Measurements from ENCODE around the gene E2F3.
"Not testable (repeated sequence)": the region's sequence is repeated elsewhere in the genome, so short reads cannot be mapped to it uniquely, and the experiment has no call there.

E2F3 gene

DNA sequence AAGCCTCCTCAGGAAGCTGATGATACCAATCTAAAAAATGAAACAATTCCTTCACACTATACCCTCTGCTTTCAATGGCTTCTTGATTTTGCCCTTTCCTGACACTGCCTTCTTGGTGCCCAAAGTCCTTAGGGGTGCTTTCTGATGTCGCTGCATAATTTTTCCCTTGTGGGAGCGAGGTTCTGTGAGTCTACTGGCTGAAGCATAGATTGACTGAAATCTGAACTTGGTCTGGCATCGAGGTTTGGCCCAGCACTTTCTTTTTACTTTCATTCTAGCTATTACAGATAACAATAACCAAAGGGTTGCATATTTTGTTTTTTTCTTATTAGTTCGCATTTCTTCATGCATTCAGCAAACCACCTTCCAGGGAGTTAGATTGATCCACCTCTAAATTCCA lies 65.8 kb downstream of the E2F3 start:
- DNase-seq (ENCODE audit: low read depth in 2 of 2): no peak

DNA sequence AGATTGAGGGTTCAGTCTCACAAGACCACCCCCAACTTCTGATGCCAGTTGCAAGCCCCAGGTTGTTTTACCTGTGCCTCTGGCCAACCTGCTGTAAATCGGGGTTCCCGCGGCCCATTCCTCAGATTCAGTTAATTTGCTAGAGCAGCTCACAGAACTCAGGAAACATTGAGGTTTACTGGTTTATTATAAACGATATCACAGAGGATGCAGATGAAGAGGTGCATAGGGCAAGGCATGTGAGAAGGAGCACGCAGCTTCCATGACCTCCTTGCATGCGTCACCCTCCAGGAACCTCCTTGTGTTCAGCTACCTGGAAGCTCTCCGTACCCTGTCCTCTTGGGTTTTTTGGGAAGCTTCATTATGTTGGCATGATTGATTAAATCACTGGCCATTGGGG lies 66.5 kb downstream of the E2F3 start:
- no peak for DNase-seq (ENCODE audit: low read depth in 2 of 2)

- no peak for DNase-seq (ENCODE audit: low read depth in 2 of 2)
These were observed 71.1 kb downstream of the E2F3 start for GRCh38 chr6:20472748-20473147.

GRCh38 chr6:20473518-20473917 lies 71.8 kb downstream of the E2F3 start:
- DNase-seq (ENCODE audit: low read depth in 2 of 2): no peak

- DNase-seq (ENCODE audit: low read depth in 2 of 2): no peak
These were observed 73.3 kb downstream of the E2F3 start for GRCh38 chr6:20474874-20475542.

GRCh38 chr6:20476501-20477043 lies 74.9 kb downstream of the E2F3 start:
- no peak for DNase-seq (ENCODE audit: low read depth in 2 of 2)

- no peak for DNase-seq (ENCODE audit: low read depth in 2 of 2)
These were observed 75.8 kb downstream of the E2F3 start for GRCh38 chr6:20477485-20477884.

DNA sequence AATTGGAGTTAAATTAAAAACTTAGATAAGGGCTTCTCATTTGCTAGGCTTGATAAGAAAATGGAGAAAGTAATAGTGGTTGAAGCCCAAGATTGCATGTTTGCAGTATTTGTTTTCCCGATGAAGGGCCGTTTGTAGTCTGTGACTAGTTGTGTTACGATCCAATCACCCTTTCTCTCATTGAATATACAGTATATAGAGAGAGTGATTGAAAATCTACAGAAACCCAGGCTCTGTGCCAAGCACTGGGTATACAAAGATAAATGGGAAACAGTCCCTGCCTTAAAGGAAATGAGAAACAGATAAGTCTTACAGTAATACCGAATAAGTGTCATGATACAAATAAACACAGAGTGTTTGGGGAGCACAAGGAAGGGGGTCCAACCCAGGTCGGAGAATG lies 77.4 kb downstream of the E2F3 start:
- no peak for DNase-seq (ENCODE audit: low read depth in 2 of 2)

DNA sequence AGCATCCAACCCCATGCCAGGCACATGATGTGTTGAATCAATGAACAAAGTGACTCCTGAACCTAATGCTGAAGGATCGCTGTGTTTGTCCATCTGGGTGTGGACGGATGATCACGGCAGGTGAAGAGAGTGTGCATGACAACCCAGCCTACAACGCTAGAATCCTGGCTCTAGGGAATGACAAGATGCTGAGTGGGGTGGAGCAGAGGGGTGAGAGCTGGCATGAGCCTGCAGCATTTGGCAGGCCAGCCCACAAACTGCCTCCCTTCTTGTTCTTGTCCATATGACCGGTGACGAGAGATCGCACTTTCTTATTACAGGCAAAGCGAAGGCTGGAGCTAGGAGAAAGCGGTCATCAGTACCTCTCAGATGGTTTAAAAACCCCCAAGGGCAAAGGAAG lies 77.8 kb downstream of the E2F3 start:
- DNase-seq (ENCODE audit: low read depth in 2 of 2): no peak

DNA sequence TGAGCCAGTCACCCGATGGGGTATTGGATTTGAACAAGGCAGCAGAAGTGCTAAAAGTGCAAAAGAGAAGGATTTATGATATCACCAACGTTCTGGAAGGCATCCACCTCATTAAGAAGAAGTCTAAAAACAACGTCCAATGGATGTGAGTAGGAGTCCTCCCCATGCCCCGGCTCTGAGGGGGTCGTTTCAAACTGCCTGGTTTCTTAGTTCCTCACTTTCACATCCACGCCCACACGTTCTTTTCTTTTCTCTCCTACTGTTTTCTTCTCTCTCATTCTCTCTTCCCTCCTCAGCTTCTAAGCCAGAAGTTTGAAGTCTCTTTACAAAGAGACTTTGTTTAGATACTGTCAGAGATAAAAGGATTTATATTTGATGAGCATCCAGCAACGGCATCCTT lies 79.6 kb downstream of the E2F3 start:
- no peak for DNase-seq (ENCODE audit: low read depth in 2 of 2)

- no peak for DNase-seq (ENCODE audit: low read depth in 2 of 2)
These were observed 82.3 kb downstream of the E2F3 start for GRCh38 chr6:20483887-20484497.

GRCh38 chr6:20486641-20487040 lies 85.0 kb downstream of the E2F3 start:
- no peak for DNase-seq (ENCODE audit: low read depth in 2 of 2)

GRCh38 chr6:20487669-20488375 lies 86.1 kb downstream of the E2F3 start:
- DNase-seq (ENCODE audit: low read depth in 2 of 2): no peak

DNA sequence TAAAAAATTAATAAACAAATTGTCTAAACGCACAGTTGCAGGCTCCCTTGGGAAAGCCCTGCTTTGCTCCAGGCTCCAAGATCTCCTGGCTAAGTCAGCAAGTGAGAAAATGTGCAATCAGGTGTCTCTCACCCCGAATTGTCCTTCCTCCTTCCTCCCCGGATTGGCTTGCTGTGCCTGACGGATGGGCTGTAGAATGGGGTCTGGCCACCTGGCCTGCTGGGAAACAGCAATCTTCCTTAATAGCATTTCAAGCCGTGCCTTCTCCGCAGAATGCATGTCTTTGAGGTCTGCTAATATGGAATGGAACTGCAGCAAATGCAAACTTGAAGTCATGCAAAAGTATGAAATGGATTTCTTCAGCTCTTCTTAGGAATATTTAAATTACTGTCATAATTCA lies 88.9 kb downstream of the E2F3 start:
- no peak for DNase-seq (ENCODE audit: low read depth in 2 of 2)

- no peak for DNase-seq (ENCODE audit: low read depth in 2 of 2)
These were observed 90.4 kb downstream of the E2F3 start for GRCh38 chr6:20492099-20492498.

GRCh38 chr6:20497216-20498040 lies 95.7 kb downstream of the E2F3 start:
- DNase-seq (ENCODE audit: low read depth in 2 of 2): no peak

GRCh38 chr6:20498041-20498385 lies 96.3 kb downstream of the E2F3 start:
- DNase-seq (ENCODE audit: low read depth in 2 of 2): no peak

- no peak for DNase-seq (ENCODE audit: low read depth in 2 of 2)
These were observed 107.5 kb downstream of the E2F3 start for GRCh38 chr6:20509212-20509611.

DNA sequence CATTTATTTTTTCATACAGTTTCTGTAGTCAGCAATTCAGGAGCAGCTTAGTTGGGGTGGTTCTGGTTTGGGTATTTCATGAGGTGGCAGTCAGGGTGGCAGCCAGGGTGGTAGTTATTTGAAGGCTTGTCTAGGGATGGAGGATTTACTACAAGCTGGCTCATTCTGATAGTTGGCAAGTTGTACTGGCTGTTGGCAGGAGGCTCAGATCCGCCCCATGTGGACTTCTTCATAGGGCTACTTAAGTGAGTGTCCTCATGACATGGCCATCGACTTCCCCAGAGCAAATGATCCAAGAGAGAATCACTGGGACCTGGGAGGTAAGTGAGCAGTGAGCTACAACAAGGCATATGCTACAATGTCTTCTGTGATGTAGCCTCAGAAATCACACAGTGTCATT lies 110.2 kb downstream of the E2F3 start:
- DNase-seq (ENCODE audit: low read depth in 2 of 2): no peak

DNA sequence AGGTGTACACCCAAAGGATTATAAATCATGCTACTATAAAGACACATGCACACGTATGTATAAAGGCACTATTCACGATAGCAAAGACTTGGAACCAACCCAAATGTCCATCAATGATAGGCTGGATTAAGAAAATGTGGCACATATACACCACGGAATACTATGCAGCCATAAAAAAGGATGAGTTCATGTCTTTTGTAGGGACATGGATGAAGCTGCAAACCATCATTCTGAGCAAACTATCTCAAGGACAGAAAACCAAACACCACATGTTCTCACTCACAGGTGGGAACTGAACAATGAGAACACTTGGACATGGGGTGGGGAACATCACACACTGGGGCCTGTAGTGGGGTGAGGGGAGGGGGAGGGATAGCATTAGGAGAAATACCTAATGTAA lies 123.5 kb downstream of the E2F3 start:
- not testable (repeated sequence) for DNase-seq (ENCODE audit: low read depth in 2 of 2)

- DNase-seq (ENCODE audit: low read depth in 2 of 2): not testable (repeated sequence)
These were observed 127.4 kb downstream of the E2F3 start for GRCh38 chr6:20529086-20529448.

DNA sequence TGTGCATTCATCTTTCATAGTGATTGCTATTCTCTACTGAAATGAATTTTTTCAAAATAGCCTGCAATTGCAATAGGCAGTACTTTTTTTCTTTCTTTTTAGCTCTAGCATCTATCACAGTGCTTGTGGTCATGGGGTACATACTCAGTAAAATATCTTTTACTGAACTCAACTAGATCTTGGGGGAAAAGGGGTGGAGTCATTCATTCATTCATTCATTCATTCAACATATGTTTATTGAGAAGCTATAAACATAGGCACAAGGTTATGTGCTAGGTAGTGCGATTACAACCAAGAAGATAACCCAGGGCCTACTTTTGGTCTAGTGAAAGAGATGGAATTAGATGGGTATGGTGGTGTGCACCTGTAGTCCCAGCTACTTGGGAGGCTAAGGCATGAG lies 131.2 kb downstream of the E2F3 start:
- no peak for DNase-seq (ENCODE audit: low read depth in 2 of 2)

Data from activated CD4-positive, alpha-beta T cell treated with anti-CD3 and anti-CD28 coated beads for 24 hours (primary cell).